ENCODE results near the gene TGIF1. TPM values are rescaled to one million over a fixed set of nuclear protein-coding genes. Genes with fewer than 3 reads are reported as not detected.
"Not testable (repeated sequence)": the region's sequence is repeated elsewhere in the genome, so short reads cannot be mapped to it uniquely, and the experiment has no call there.

Gene TGIF1
- total RNA-seq, 1 experiment from 2014 or later = 129 TPM

DNA sequence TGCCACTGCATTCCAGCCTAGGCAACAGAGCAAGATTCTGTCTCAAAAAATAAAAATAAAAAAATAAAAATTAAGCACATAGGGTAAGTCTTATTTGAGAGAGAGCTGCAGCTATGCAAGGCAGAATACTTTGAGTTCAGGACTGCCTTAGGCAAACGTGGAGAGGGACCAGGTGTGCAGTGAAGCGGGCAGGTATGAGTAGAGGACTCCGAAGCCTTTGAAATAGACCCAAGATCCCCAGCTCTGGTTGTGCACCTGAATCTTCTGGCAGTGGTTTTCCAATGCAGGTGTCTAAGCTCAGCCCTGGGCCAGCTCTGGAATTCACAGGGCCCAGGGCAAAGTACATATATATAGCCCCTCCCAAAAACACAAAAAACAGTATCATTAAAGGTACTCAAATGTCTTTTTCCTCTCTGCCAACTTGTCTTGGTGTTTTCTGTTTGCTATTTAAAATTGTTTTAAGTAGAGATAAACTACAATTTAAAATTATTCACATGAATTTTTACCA is 21.2 kb downstream of the TGIF1 start:
- Mint-ChIP-seq H3K9me3 (ENCODE audit: low read depth, unreplicated experiment) (no peaks in the 10 kb centered on the region), H3K36me3 (ENCODE audit: insufficient read depth, unreplicated experiment) (peaks cover 5% of the 10 kb centered on the region), H3K27ac (ENCODE audit: unreplicated experiment) (no peak overlapping the region), H3K4me1 (ENCODE audit: low read depth, unreplicated experiment) (no peaks in the 10 kb centered on the region), H3K4me3 (ENCODE audit: low read depth, unreplicated experiment) (no peak overlapping the region), H3K27me3 (ENCODE audit: unreplicated experiment) (no peaks in the 10 kb centered on the region)
- BruUV-seq (replicated peaks) = no TSS peak
- CTCF ChIA-PET = interaction anchor here (0.6 kb wide), 1 partner anchor 123 kb away, joined by 3 read pairs; no protein-coding TSS in a partner anchor
- no peak for DNase-seq
- intact Hi-C loops (cut with micrococcal nuclease; ENCODE audit: unreplicated experiment) = no loop called here
- no peak for TF ChIP-seq CTCF (IDR thresholded peaks at IDR 0.05; ENCODE audit: unreplicated experiment)

- H3K36me3 Mint-ChIP-seq (ENCODE audit: insufficient read depth, unreplicated experiment); BruUV-seq (replicated peaks); H3K27ac Mint-ChIP-seq (ENCODE audit: unreplicated experiment); CTCF ChIA-PET; DNase-seq; H3K4me3 Mint-ChIP-seq (ENCODE audit: low read depth, unreplicated experiment); H3K4me1 Mint-ChIP-seq (ENCODE audit: low read depth, unreplicated experiment); H3K9me3 Mint-ChIP-seq (ENCODE audit: low read depth, unreplicated experiment); H3K27me3 Mint-ChIP-seq (ENCODE audit: unreplicated experiment); intact Hi-C loops (cut with micrococcal nuclease; ENCODE audit: unreplicated experiment): not testable (repeated sequence)
These were observed 22.1 kb downstream of the TGIF1 start for GRCh38 chr18:3472121-3472520.

GRCh38 chr18:3472681-3473544 is 22.9 kb downstream of the TGIF1 start:
- no TSS peak for BruUV-seq (replicated peaks)
- Mint-ChIP-seq H3K4me3 (ENCODE audit: low read depth, unreplicated experiment) (no peak overlapping the region), H3K27ac (ENCODE audit: unreplicated experiment) (no peak overlapping the region), H3K27me3 (ENCODE audit: unreplicated experiment) (no peaks in the 10 kb centered on the region), H3K4me1 (ENCODE audit: low read depth, unreplicated experiment) (no peaks in the 10 kb centered on the region), H3K9me3 (ENCODE audit: low read depth, unreplicated experiment) (no peaks in the 10 kb centered on the region), H3K36me3 (ENCODE audit: insufficient read depth, unreplicated experiment) (peaks cover 5% of the 10 kb centered on the region)
- no peak for DNase-seq
- CTCF ChIA-PET = interaction anchor here (0.5 to 0.6 kb wide), 2 partner anchors 121 to 545 kb away, joined by 3 read pairs; no protein-coding TSS in a partner anchor
- intact Hi-C loops (cut with micrococcal nuclease; ENCODE audit: unreplicated experiment) = no loop called here
- no peak for TF ChIP-seq CTCF (IDR thresholded peaks at IDR 0.05; ENCODE audit: unreplicated experiment)

GRCh38 chr18:3478262-3478978 is 28.4 kb downstream of the TGIF1 start:
- no peak for DNase-seq
- H3K4me3 Mint-ChIP-seq (ENCODE audit: low read depth, unreplicated experiment) = no peak overlapping the region
- no peaks in the 10 kb centered on the region for H3K36me3 Mint-ChIP-seq (ENCODE audit: insufficient read depth, unreplicated experiment)
- H3K27ac Mint-ChIP-seq (ENCODE audit: unreplicated experiment) = no peak overlapping the region
- BruUV-seq (replicated peaks) = no TSS peak
- H3K9me3 Mint-ChIP-seq (ENCODE audit: low read depth, unreplicated experiment) = no peaks in the 10 kb centered on the region
- intact Hi-C loops (cut with micrococcal nuclease; ENCODE audit: unreplicated experiment) = no loop called here
- no peaks in the 10 kb centered on the region for H3K4me1 Mint-ChIP-seq (ENCODE audit: low read depth, unreplicated experiment)
- CTCF ChIA-PET = interaction anchor here (0.5 to 0.6 kb wide), 2 partner anchors 56 to 181 kb away, joined by 5 to 6 read pairs; no protein-coding TSS in a partner anchor
- no peak for TF ChIP-seq CTCF (IDR thresholded peaks at IDR 0.05; ENCODE audit: unreplicated experiment)
- no peaks in the 10 kb centered on the region for H3K27me3 Mint-ChIP-seq (ENCODE audit: unreplicated experiment)

Data from Calu3 (cell line).